DND-41 (cell line): ENCODE data around the gene GPATCH2.

ENCODE experiments used
- ATAC-seq: fragments of 200-7000 bp; cut with Tn5 transposase; 3 replicates; pipeline ENCODE4 v1.9.1; 2021; ENCODE audit warnings: low read depth; ENCODE audit not compliant: insufficient read depth
- DNase-seq: peaks from one replicate; pipeline ENCODE4 v3.0.0-alpha.2; 2020
- H2AFZ ChIP-seq: 2 replicates; pipeline ENCODE4 v1.6.0; 2012; ENCODE audit warnings: low read depth, low read length
- H3K27ac ChIP-seq: 2 replicates; pipeline ENCODE4 v1.5.1; 2012; ENCODE audit warnings: low read length, inconsistent platforms
- H3K27me3 ChIP-seq: fragments of 200-600 bp; sonication (generic); 2 replicates; pipeline ENCODE4 v1.6.0; 2012; ENCODE audit warnings: low read length, mild to moderate bottlenecking, inconsistent platforms; ENCODE audit not compliant: insufficient read depth, poor library complexity
- H3K36me3 ChIP-seq: 2 replicates; pipeline ENCODE4 v1.5.1; 2012; ENCODE audit warnings: low read length, inconsistent platforms; ENCODE audit not compliant: insufficient read depth
- H3K4me1 ChIP-seq: 2 replicates; pipeline ENCODE4 v1.5.1; 2012; ENCODE audit warnings: mild to moderate bottlenecking, low read length; ENCODE audit not compliant: insufficient read depth
- H3K4me2 ChIP-seq: 2 replicates; pipeline ENCODE4 v1.6.0; 2012; ENCODE audit warnings: mild to moderate bottlenecking, moderate library complexity, low read length, inconsistent platforms; ENCODE audit not compliant: insufficient read depth
- H3K4me3 ChIP-seq, 2 experiments: fragments of 200-600 bp in 1 of 2; shearing (Covaris generic) in 1 of 2; 2 replicates each; pipeline ENCODE4 v1.5.1; 2012 to 2016; ENCODE audit warnings: inconsistent platforms in 2 of 2, low read length in 2 of 2, mild to moderate bottlenecking in 2 of 2, low read depth in 1 of 2, moderate library complexity in 1 of 2
- H3K79me2 ChIP-seq: 2 replicates; pipeline ENCODE4 v1.6.0; 2012; ENCODE audit warnings: low read length, inconsistent platforms; ENCODE audit not compliant: insufficient read depth
- H3K9ac ChIP-seq: 2 replicates; pipeline ENCODE4 v1.6.0; 2012; ENCODE audit warnings: low read depth, mild to moderate bottlenecking, inconsistent platforms, low read length, moderate library complexity
- H3K9me3 ChIP-seq: 2 replicates; pipeline ENCODE4 v1.5.1; 2012; ENCODE audit warnings: low read length, moderate library complexity, mild to moderate bottlenecking, inconsistent platforms; ENCODE audit not compliant: insufficient read depth, severe bottlenecking
- H4K20me1 ChIP-seq: 2 replicates; pipeline ENCODE4 v1.6.0; 2012; ENCODE audit warnings: low read length; ENCODE audit not compliant: insufficient read depth
- EZH2 ChIP-seq: IDR thresholded peaks from 3 replicates; pipeline ENCODE4 v1.6.1; 2012; ENCODE audit warnings: borderline replicate concordance, low read depth, mild to moderate bottlenecking, moderate library complexity, low read length, inconsistent platforms; ENCODE audit not compliant: severe bottlenecking
- TF ChIP-seq, protein P1 (sequence below): IDR thresholded peaks from 2 replicates; pipeline ENCODE4 v1.5.1; 2012; ENCODE audit warnings: borderline replicate concordance, low read length, moderate library complexity, mild to moderate bottlenecking; ENCODE audit not compliant: poor library complexity, severe bottlenecking; ENCODE audit errors: extremely low read depth

The GPATCH2 gene

DNA sequence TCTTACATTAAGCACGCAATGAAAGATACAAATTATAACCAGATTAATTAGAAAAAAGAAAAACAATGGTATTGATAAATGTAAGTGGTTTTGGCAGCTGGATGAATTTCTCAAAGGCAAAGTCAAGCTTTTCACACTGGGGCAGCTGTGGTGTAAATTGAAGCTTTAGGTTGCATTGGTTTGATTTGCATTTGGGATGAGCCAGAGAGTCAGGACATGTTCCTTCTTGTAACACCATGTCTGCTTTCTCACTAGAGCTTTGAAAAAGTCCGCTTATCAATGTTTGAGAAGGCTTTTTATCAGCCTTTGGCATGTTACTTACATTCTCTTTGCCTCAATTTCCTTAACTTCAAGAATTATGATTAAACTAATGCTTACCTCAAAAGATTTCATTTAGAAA lies 173.9 kb downstream of the GPATCH2 start:
- Histone ChIP-seq H3K4me1 (no peaks in the 10 kb centered on the region), H3K27me3 (no peaks in the 10 kb centered on the region), H3K9me3 (no peaks in the 10 kb centered on the region), H3K4me2 (no peak overlapping the region), H3K9ac (no peak overlapping the region), H3K27ac (no peak overlapping the region), H3K36me3 (no peaks in the 10 kb centered on the region; the same call in 1 of the 2 replicates), H3K79me2 (no peaks in the 10 kb centered on the region), H4K20me1 (no peaks in the 10 kb centered on the region), H2AFZ (no peak overlapping the region), H3K4me3 (no peak overlapping the region)
- TF ChIP-seq, protein P1, sequence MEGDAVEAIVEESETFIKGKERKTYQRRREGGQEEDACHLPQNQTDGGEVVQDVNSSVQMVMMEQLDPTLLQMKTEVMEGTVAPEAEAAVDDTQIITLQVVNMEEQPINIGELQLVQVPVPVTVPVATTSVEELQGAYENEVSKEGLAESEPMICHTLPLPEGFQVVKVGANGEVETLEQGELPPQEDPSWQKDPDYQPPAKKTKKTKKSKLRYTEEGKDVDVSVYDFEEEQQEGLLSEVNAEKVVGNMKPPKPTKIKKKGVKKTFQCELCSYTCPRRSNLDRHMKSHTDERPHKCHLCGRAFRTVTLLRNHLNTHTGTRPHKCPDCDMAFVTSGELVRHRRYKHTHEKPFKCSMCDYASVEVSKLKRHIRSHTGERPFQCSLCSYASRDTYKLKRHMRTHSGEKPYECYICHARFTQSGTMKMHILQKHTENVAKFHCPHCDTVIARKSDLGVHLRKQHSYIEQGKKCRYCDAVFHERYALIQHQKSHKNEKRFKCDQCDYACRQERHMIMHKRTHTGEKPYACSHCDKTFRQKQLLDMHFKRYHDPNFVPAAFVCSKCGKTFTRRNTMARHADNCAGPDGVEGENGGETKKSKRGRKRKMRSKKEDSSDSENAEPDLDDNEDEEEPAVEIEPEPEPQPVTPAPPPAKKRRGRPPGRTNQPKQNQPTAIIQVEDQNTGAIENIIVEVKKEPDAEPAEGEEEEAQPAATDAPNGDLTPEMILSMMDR = no peak
- TF ChIP-seq EZH2 = no peak
- DNase-seq (no peak), ATAC-seq (no peak)

DNA sequence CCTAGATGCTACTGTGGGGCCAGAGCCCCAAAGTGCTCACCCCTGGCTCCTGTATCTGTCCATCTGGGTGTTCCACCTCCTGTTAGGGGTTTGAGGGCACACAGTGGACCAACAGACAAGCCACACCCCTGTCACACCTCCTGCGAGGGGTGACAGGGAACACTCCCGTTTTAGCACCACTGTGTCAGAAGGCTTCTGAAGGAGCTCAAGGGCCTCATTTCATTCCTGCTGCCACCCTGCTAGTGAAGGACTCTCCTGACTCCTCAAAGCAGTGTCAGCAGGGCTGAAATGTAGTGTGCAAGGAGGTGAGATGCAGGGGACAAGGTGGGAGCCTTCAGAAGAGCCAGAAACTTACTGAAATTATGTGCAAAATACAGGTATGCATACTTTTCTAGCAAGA lies 174.6 kb downstream of the GPATCH2 start:
- H4K20me1 ChIP-seq = no peaks in the 10 kb centered on the region
- no peaks in the 10 kb centered on the region for H3K27me3 ChIP-seq
- no peak overlapping the region for H3K27ac ChIP-seq
- no peak overlapping the region for H3K9ac ChIP-seq
- H3K36me3 ChIP-seq = no peaks in the 10 kb centered on the region; the same call in 1 of the 2 replicates
- H3K79me2 ChIP-seq = no peaks in the 10 kb centered on the region
- ATAC-seq = no peak
- H3K9me3 ChIP-seq = no peaks in the 10 kb centered on the region
- no peak overlapping the region for H3K4me3 ChIP-seq
- no peak for DNase-seq
- H3K4me1 ChIP-seq = no peaks in the 10 kb centered on the region
- no peak overlapping the region for H2AFZ ChIP-seq
- TF ChIP-seq EZH2 = no peak
- TF ChIP-seq, protein P1 = no peak
- H3K4me2 ChIP-seq = no peak overlapping the region

DNA sequence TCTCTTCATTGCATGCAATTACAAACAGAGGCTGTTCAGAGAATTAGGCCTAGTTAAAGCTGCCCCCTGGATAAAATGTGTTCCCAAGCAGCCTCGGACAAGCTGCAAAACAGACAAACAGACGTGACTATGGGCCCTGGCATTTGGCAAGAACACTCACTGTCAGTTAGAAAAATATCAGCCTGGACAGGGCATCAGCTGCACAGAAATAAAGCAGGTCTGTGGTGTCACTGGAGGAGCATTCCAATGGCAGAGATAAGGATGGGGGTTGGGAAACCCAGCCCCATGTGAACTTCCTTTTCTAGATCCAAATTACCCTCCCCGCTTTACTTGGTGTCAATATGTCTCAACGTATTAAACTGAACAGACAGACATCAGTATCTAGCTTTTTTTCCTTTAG lies 177.1 kb downstream of the GPATCH2 start:
- Histone ChIP-seq H3K4me1 (no peaks in the 10 kb centered on the region), H3K4me2 (no peak overlapping the region), H3K36me3 (no peaks in the 10 kb centered on the region; the same call in 1 of the 2 replicates), H2AFZ (no peak overlapping the region), H3K4me3 (no peak overlapping the region), H4K20me1 (no peaks in the 10 kb centered on the region), H3K9me3 (no peaks in the 10 kb centered on the region), H3K27me3 (no peaks in the 10 kb centered on the region), H3K79me2 (no peaks in the 10 kb centered on the region), H3K27ac (no peak overlapping the region), H3K9ac (no peak overlapping the region)
- ATAC-seq = no peak
- no peak for DNase-seq
- TF ChIP-seq EZH2 = no peak
- TF ChIP-seq, protein P1 = no peak

DNA sequence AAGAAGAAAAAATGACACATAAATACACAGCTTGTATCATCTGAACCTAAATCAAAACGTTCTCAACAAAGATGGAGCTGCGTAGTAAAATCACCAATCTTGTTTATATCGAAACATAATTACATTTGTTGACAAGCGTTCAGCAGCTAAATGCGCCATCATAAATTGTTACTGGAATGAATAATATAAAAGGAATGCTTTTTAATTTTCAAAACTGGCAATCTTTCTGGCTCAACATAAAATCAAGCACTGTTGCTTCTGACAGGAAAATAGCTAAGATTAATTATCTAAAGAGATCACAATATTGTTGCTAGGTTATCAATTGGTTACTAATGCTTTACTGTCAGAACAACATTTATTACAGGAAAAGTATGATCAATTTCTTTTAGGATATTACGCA lies 181.5 kb downstream of the GPATCH2 start:
- DNase-seq (no peak), ATAC-seq (no peak)
- peaks cover 7% of the 10 kb centered on the region; the same call in 1 of the 2 replicates for H3K36me3 ChIP-seq
- H4K20me1 ChIP-seq = no peaks in the 10 kb centered on the region
- no peak overlapping the region for H3K4me2 ChIP-seq
- no peaks in the 10 kb centered on the region for H3K27me3 ChIP-seq
- no peaks in the 10 kb centered on the region for H3K79me2 ChIP-seq
- H3K27ac ChIP-seq = no peak overlapping the region
- no peaks in the 10 kb centered on the region for H3K9me3 ChIP-seq
- no peak overlapping the region for H3K9ac ChIP-seq
- TF ChIP-seq EZH2 = no peak
- TF ChIP-seq, protein P1 = no peak
- no peaks in the 10 kb centered on the region for H3K4me1 ChIP-seq
- H3K4me3 ChIP-seq = no peak overlapping the region
- no peak overlapping the region for H2AFZ ChIP-seq
